Measurements from ENCODE around the gene SLC4A5.
A peak's percentile ranks its signal among the peaks of the same experiment; 100 is the strongest.

The SLC4A5 gene

GRCh38 chr2:74198461-74199274 is 144.5 kb downstream of the SLC4A5 start, which contains the start of gene MTHFD2:
MTHFD2 (plus strand) TSS chr2:74198615; CDS start chr2:74198642, 27 bp downstream.
- no peaks in the 10 kb centered on the region for H3K27me3 ChIP-seq (ENCODE audit: insufficient read depth, low read depth)
- H3K79me2 ChIP-seq (ENCODE audit: insufficient read depth, low read depth) = peaks cover 53% of the 10 kb centered on the region
- H3K9ac ChIP-seq = peak within 1 kb of the TSS; percentile 100
- H4K20me1 ChIP-seq (ENCODE audit: insufficient read depth) = peaks cover 36% of the 10 kb centered on the region
- H2AFZ ChIP-seq (ENCODE audit: low read depth) = peak within 1 kb of the TSS; percentile 68
- peak within 1 kb of the TSS; percentile 87 for H3K4me3 ChIP-seq (IDR thresholded peaks at IDR 0.05; ENCODE audit: insufficient read depth, low read depth, low read length)
- peak within 1 kb of the TSS; percentile 80 for H3K4me2 ChIP-seq
- peak within 1 kb of the TSS; percentile 99 for H3K27ac ChIP-seq
- H3K36me3 ChIP-seq (ENCODE audit: insufficient read depth) = peaks cover 2% of the 10 kb centered on the region
- peak; percentile 63 for TF ChIP-seq CTCF (conservative IDR thresholded peaks at IDR 0.05; ENCODE audit: low read depth, low read length)
- H3K4me1 ChIP-seq (ENCODE audit: low read depth, poor library complexity, severe bottlenecking) = peaks cover 43% of the 10 kb centered on the region

GRCh38 chr2:74198023-74198460 is 145.2 kb downstream of the SLC4A5 start:
- H2AFZ ChIP-seq (ENCODE audit: low read depth) = peak overlapping the region; percentile 68

GRCh38 chr2:74197049-74197448 is 146.2 kb downstream of the SLC4A5 start:
- Histone ChIP-seq H3K4me3 (IDR thresholded peaks at IDR 0.05; ENCODE audit: insufficient read depth, low read depth, low read length) (no peak overlapping the region), H3K36me3 (ENCODE audit: insufficient read depth) (no peaks in the 10 kb centered on the region; the same call in none of the 2 replicates), H3K27ac (no peak overlapping the region), H3K27me3 (ENCODE audit: insufficient read depth, low read depth) (no peaks in the 10 kb centered on the region), H3K4me2 (no peak overlapping the region), H2AFZ (ENCODE audit: low read depth) (no peak overlapping the region), H3K4me1 (ENCODE audit: low read depth, poor library complexity, severe bottlenecking) (peaks cover 38% of the 10 kb centered on the region), H3K9ac (no peak overlapping the region), H4K20me1 (ENCODE audit: insufficient read depth) (peaks cover 24% of the 10 kb centered on the region), H3K79me2 (ENCODE audit: insufficient read depth, low read depth) (peaks cover 36% of the 10 kb centered on the region)
- no peak for TF ChIP-seq CTCF (conservative IDR thresholded peaks at IDR 0.05; ENCODE audit: low read depth, low read length)

More at GRCh38 chr2:74198023-74198460, 145.2 kb downstream of the SLC4A5 start:
- H3K79me2 ChIP-seq (ENCODE audit: insufficient read depth, low read depth) = peaks cover 46% of the 10 kb centered on the region
- no peak overlapping the region for H3K4me3 ChIP-seq (IDR thresholded peaks at IDR 0.05; ENCODE audit: insufficient read depth, low read depth, low read length)
- peaks cover 32% of the 10 kb centered on the region for H4K20me1 ChIP-seq (ENCODE audit: insufficient read depth)
- H3K9ac ChIP-seq = peak overlapping the region; percentile 100
- peak overlapping the region; percentile 99 for H3K27ac ChIP-seq
- TF ChIP-seq CTCF (conservative IDR thresholded peaks at IDR 0.05; ENCODE audit: low read depth, low read length) = no peak
- H3K4me2 ChIP-seq = peak overlapping the region; percentile 48
- no peaks in the 10 kb centered on the region for H3K27me3 ChIP-seq (ENCODE audit: insufficient read depth, low read depth)
- peaks cover 38% of the 10 kb centered on the region for H3K4me1 ChIP-seq (ENCODE audit: low read depth, poor library complexity, severe bottlenecking)
- H3K36me3 ChIP-seq (ENCODE audit: insufficient read depth) = no peaks in the 10 kb centered on the region; the same call in none of the 2 replicates

GRCh38 chr2:74194799-74195198 is 148.4 kb downstream of the SLC4A5 start:
- no peaks in the 10 kb centered on the region for H3K27me3 ChIP-seq (ENCODE audit: insufficient read depth, low read depth)
- H3K27ac ChIP-seq = no peak overlapping the region
- H2AFZ ChIP-seq (ENCODE audit: low read depth) = no peak overlapping the region
- H4K20me1 ChIP-seq (ENCODE audit: insufficient read depth) = 0 out of 2 replicates have a peak, but pooled peaks cover 3% of the 10 kb centered on the region
- H3K79me2 ChIP-seq (ENCODE audit: insufficient read depth, low read depth) = peaks cover 14% of the 10 kb centered on the region
- H3K4me1 ChIP-seq (ENCODE audit: low read depth, poor library complexity, severe bottlenecking) = peaks cover 34% of the 10 kb centered on the region
- H3K9ac ChIP-seq = no peak overlapping the region
- H3K4me3 ChIP-seq (IDR thresholded peaks at IDR 0.05; ENCODE audit: insufficient read depth, low read depth, low read length) = no peak overlapping the region
- H3K36me3 ChIP-seq (ENCODE audit: insufficient read depth) = no peaks in the 10 kb centered on the region
- H3K4me2 ChIP-seq = no peak overlapping the region
- TF ChIP-seq CTCF (conservative IDR thresholded peaks at IDR 0.05; ENCODE audit: low read depth, low read length) = no peak
